GM23338 (cell line): ENCODE results near the gene MARF1. TPM values are rescaled to one million over a fixed set of nuclear protein-coding genes. Genes with fewer than 3 reads are reported as not detected.

Experiments used
- ATAC-seq: fragments of 200-7000 bp; cut with Tn5 transposase; 3 replicates; pipeline ENCODE4 v1.9.1; 2020
- DNase-seq: peaks from one replicate; pipeline ENCODE4 v3.0.0-alpha.2; 2015; ENCODE audit warnings: low spot score
- H2AFZ ChIP-seq: fragments of 200-600 bp; sonication (generic); 2 replicates; pipeline ENCODE4 v1.8.0; 2016; ENCODE audit warnings: antibody characterized with exemption, mild to moderate bottlenecking, moderate library complexity
- H3F3A ChIP-seq: fragments of 200-600 bp; sonication (generic); replicated peaks from 2 replicates; pipeline ENCODE4 v1.8.0; 2017; ENCODE audit warnings: antibody characterized with exemption, mixed run types, low read depth
- H3K27ac ChIP-seq: fragments of 200-600 bp; sonication (generic); 2 replicates; pipeline ENCODE4 v1.6.1; 2016; ENCODE audit warnings: low read depth
- H3K27me3 ChIP-seq: fragments of 200-600 bp; sonication (generic); 2 replicates; pipeline ENCODE4 v1.8.0; 2016; ENCODE audit warnings: mild to moderate bottlenecking, mixed run types, moderate library complexity; ENCODE audit not compliant: insufficient read depth
- H3K36me3 ChIP-seq: fragments of 200-600 bp; sonication (generic); 2 replicates; pipeline ENCODE4 v1.8.0; 2016; ENCODE audit warnings: mild to moderate bottlenecking; ENCODE audit not compliant: insufficient read depth
- H3K4me1 ChIP-seq: fragments of 200-600 bp; sonication (generic); 2 replicates; pipeline ENCODE4 v1.8.0; 2016; ENCODE audit warnings: mild to moderate bottlenecking, moderate library complexity; ENCODE audit not compliant: insufficient read depth
- H3K4me2 ChIP-seq: fragments of 200-600 bp; sonication (generic); 2 replicates; pipeline ENCODE4 v1.7.1; 2017; ENCODE audit warnings: mixed run types
- H3K4me3 ChIP-seq: fragments of 200-600 bp; sonication (generic); 2 replicates; pipeline ENCODE4 v1.6.1; 2016; ENCODE audit warnings: mixed run types
- H3K79me2 ChIP-seq: fragments of 200-600 bp; sonication (generic); replicated peaks from 2 replicates; pipeline ENCODE4 v1.8.0; 2017; ENCODE audit warnings: mild to moderate bottlenecking; ENCODE audit not compliant: insufficient read depth
- H3K9me2 ChIP-seq: fragments of 200-600 bp; sonication (generic); 2 replicates; pipeline ENCODE4 v1.8.0; 2017; ENCODE audit not compliant: insufficient read depth
- H4K20me1 ChIP-seq: fragments of 200-600 bp; sonication (generic); replicated peaks from 2 replicates; pipeline ENCODE4 v1.8.0; 2017; ENCODE audit warnings: mild to moderate bottlenecking; ENCODE audit not compliant: insufficient read depth
- H3K27ac Mint-ChIP-seq: 2 replicates; pipeline ENCODE4 v1.8.0; 2020; ENCODE audit warnings: inconsistent platforms, mild to moderate bottlenecking, moderate library complexity, mixed read lengths
- H3K27me3 Mint-ChIP-seq: 3 replicates; pipeline ENCODE4 v1.8.0; 2022; ENCODE audit warnings: low read depth, mild to moderate bottlenecking, moderate library complexity, mixed read lengths, inconsistent platforms; ENCODE audit not compliant: insufficient read depth, poor library complexity
- H3K36me3 Mint-ChIP-seq: 3 replicates; pipeline ENCODE4 v1.8.0; 2021; ENCODE audit warnings: low read depth, mild to moderate bottlenecking, inconsistent platforms, moderate library complexity, mixed read lengths
- H3K4me1 Mint-ChIP-seq: 3 replicates; pipeline ENCODE4 v1.8.0; 2020; ENCODE audit warnings: mild to moderate bottlenecking, inconsistent platforms, mixed read lengths
- H3K4me3 Mint-ChIP-seq: 3 replicates; pipeline ENCODE4 v1.8.0; 2021; ENCODE audit warnings: moderate library complexity, mild to moderate bottlenecking, inconsistent platforms, mixed read lengths
- H3K9me3 Mint-ChIP-seq: 3 replicates; pipeline ENCODE4 v1.8.0; 2020; ENCODE audit warnings: moderate library complexity, mild to moderate bottlenecking, inconsistent platforms, mixed read lengths
- CREB1 ChIP-seq: fragments of 250-450 bp; sonication (Bioruptor Pico); IDR thresholded peaks from 2 replicates; pipeline ENCODE4 v1.5.0; 2020; ENCODE audit warnings: low read depth, mild to moderate bottlenecking, moderate library complexity
- CTCF ChIP-seq, 2 experiments: fragments of 200-600 bp in 1 of 2; sonication (generic) in 1 of 2; conservative IDR thresholded peaks; 2 replicates each; pipeline versions ENCODE4 v1.5.1 to v1.6.1; 2016 to 2017; ENCODE audit warnings: antibody characterized with exemption in 2 of 2, low read depth in 2 of 2, mild to moderate bottlenecking in 2 of 2, moderate library complexity in 1 of 2
- EZH2 ChIP-seq: fragments of 200-600 bp; sonication (generic); IDR thresholded peaks from one replicate; pipeline ENCODE4 v1.8.0; 2017; ENCODE audit warnings: antibody characterized with exemption, mild to moderate bottlenecking, low read depth; ENCODE audit not compliant: unreplicated experiment
- EZH2phosphoT487 ChIP-seq: fragments of 200-600 bp; sonication (generic); IDR thresholded peaks from one replicate; pipeline ENCODE4 v1.8.1; 2018; ENCODE audit warnings: antibody characterized with exemption; ENCODE audit not compliant: unreplicated experiment
- JUNB ChIP-seq: IDR thresholded peaks from one replicate; pipeline ENCODE4 v1.6.1; 2016; ENCODE audit warnings: antibody characterized with exemption; ENCODE audit not compliant: unreplicated experiment
- NANOG ChIP-seq: IDR thresholded peaks from 2 replicates; pipeline ENCODE4 v1.6.1; 2016; ENCODE audit warnings: antibody characterized with exemption, borderline replicate concordance
- POLR2AphosphoS5 ChIP-seq: IDR thresholded peaks from 2 replicates; pipeline ENCODE4 v1.6.1; 2016; ENCODE audit warnings: antibody characterized with exemption, low read depth
- REST ChIP-seq: IDR thresholded peaks from one replicate; pipeline ENCODE4 v1.6.1; 2018; ENCODE audit warnings: antibody characterized with exemption; ENCODE audit not compliant: unreplicated experiment
- STAT1 ChIP-seq: IDR thresholded peaks from one replicate; pipeline ENCODE4 v1.6.1; 2016; ENCODE audit warnings: antibody characterized with exemption; ENCODE audit not compliant: unreplicated experiment
- ZNF114 ChIP-seq: fragments of 250-450 bp; sonication (Bioruptor Pico); IDR thresholded peaks from 2 replicates; pipeline ENCODE4 v1.5.0; 2020; ENCODE audit warnings: mild to moderate bottlenecking, moderate library complexity
- ZNF331 ChIP-seq: fragments of 250-450 bp; sonication (Bioruptor Pico); IDR thresholded peaks from 2 replicates; pipeline ENCODE4 v1.5.0; 2020; ENCODE audit warnings: low read depth, mild to moderate bottlenecking, moderate library complexity
- polyA plus RNA-seq: library from polyadenylated mRNA; unstranded; fragments of >200 nt; fragmentation: Nextera tagmentation; extraction: Ambion mirVana; gene quantifications from 2 replicates; pipeline ENCODE4 v1.2.1, GENCODE V29; 2016
- total RNA-seq: library from RNA; depleted of rRNA; stranded (reverse); fragments of >200 nt; shearing (Covaris generic); gene quantifications from 2 replicates; pipeline ENCODE4 v1.2.3, GENCODE V29; 2014
- TF ChIP-seq, protein P1 (sequence below): IDR thresholded peaks from 2 replicates; pipeline ENCODE4 v1.6.1; 2016; ENCODE audit warnings: antibody characterized with exemption

MARF1 gene
- total and polyA plus RNA-seq, 2 experiments from 2014 or later: 8.3 to 16.0 TPM

GRCh38 chr16:15608398-15609285 is 34.3 kb downstream of the MARF1 start (continued):
- TF ChIP-seq, protein P1, sequence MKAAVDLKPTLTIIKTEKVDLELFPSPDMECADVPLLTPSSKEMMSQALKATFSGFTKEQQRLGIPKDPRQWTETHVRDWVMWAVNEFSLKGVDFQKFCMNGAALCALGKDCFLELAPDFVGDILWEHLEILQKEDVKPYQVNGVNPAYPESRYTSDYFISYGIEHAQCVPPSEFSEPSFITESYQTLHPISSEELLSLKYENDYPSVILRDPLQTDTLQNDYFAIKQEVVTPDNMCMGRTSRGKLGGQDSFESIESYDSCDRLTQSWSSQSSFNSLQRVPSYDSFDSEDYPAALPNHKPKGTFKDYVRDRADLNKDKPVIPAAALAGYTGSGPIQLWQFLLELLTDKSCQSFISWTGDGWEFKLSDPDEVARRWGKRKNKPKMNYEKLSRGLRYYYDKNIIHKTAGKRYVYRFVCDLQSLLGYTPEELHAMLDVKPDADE: no peak
- no peak for TF ChIP-seq POLR2AphosphoS5
- no peak for TF ChIP-seq ZNF114 (CRISPR knock-in tag)
- TF ChIP-seq CREB1: no peak
- no peak for TF ChIP-seq NANOG

GRCh38 chr16:15607700-15608396 is 35.1 kb downstream of the MARF1 start:
- Histone ChIP-seq H3F3A (no peaks in the 10 kb centered on the region), H3K4me2 (no peak overlapping the region), H3K79me2 (no peaks in the 10 kb centered on the region), H3K27ac (no peak overlapping the region), H4K20me1 (peaks cover 14% of the 10 kb centered on the region; the same call in 1 of the 2 replicates), H3K36me3 (peaks cover 35% of the 10 kb centered on the region), H2AFZ (no peak overlapping the region), H3K9me2 (no peaks in the 10 kb centered on the region), H3K27me3 (no peaks in the 10 kb centered on the region), H3K4me3 (no peak overlapping the region), H3K4me1 (no peaks in the 10 kb centered on the region)
- Mint-ChIP-seq H3K4me1 (peaks cover 6% of the 10 kb centered on the region; the same call in 2 of the 3 replicates), H3K27ac (no peak overlapping the region; the same call in 1 of the 2 replicates), H3K27me3 (peaks cover 8% of the 10 kb centered on the region), H3K9me3 (no peaks in the 10 kb centered on the region), H3K36me3 (peaks cover 47% of the 10 kb centered on the region), H3K4me3 (no peak overlapping the region)
- no peak for DNase-seq
- no peak for ATAC-seq
- TF ChIP-seq REST (no peak), CTCF (conservative IDR thresholded peaks at IDR 0.05; ENCODE audit: low read depth in 2 of 2) (no peak), NANOG (no peak), ZNF331 (no peak), JUNB (no peak), EZH2 (no peak), CREB1 (no peak), EZH2phosphoT487 (no peak), ZNF114 (CRISPR knock-in tag) (no peak), STAT1 (no peak), POLR2AphosphoS5 (no peak)
- TF ChIP-seq, protein P1: no peak
